C1 segment of cervical spinal cord (tissue), 14 donors: ENCODE measurements around the gene FZD8.
"Not testable (repeated sequence)": the region's sequence is repeated elsewhere in the genome, so short reads cannot be mapped to it uniquely, and the experiment has no call there.

ENCODE experiments used
- DNase-seq, 14 donors: peaks; one replicate each; lab custom pipeline; 2025; lab: John Stamatoyannopoulos, UW

FZD8 gene

GRCh38 chr10:35642035-35642792 lies at the start of gene FZD8:
Gene FZD8, minus strand, starts transcription at chr10:35642296. Its CDS starts 867 bp downstream, at chr10:35641429.
- DNase-seq, result peak; percentile 16 to 88 (median 76)

GRCh38 chr10:35691522-35692236 lies 49.6 kb upstream of the FZD8 start:
- no peak for DNase-seq

GRCh38 chr10:35690534-35690933 lies 48.4 kb upstream of the FZD8 start:
- DNase-seq, result no peak

- not testable (repeated sequence) for DNase-seq
These were observed 43.8 kb upstream of the FZD8 start for GRCh38 chr10:35685858-35686257.

GRCh38 chr10:35685402-35685801 lies 43.3 kb upstream of the FZD8 start:
- no peak for DNase-seq

GRCh38 chr10:35684586-35684985 lies 42.5 kb upstream of the FZD8 start:
- no peak for DNase-seq

GRCh38 chr10:35675846-35676245 lies 33.8 kb upstream of the FZD8 start:
- DNase-seq, result no peak

GRCh38 chr10:35674843-35675242 lies 32.7 kb upstream of the FZD8 start:
- DNase-seq, result no peak

GRCh38 chr10:35668865-35669650 lies 27.0 kb upstream of the FZD8 start:
- DNase-seq, result no peak

- no peak for DNase-seq
These were observed 25.9 kb upstream of the FZD8 start for GRCh38 chr10:35667971-35668370.

GRCh38 chr10:35667270-35667889 lies 25.3 kb upstream of the FZD8 start:
- DNase-seq, result no peak

- no peak for DNase-seq
These were observed 19.1 kb upstream of the FZD8 start for GRCh38 chr10:35661236-35661635.

- no peak for DNase-seq
These were observed 17.4 kb upstream of the FZD8 start for GRCh38 chr10:35659456-35659855.

- no peak for DNase-seq
These were observed 15.5 kb upstream of the FZD8 start for GRCh38 chr10:35657621-35658020.

GRCh38 chr10:35652824-35653223 lies 10.7 kb upstream of the FZD8 start:
- DNase-seq, result no peak

GRCh38 chr10:35650894-35651293 lies 8.8 kb upstream of the FZD8 start:
- DNase-seq, result no peak

GRCh38 chr10:35644050-35644950 lies 2.2 kb upstream of the FZD8 start:
- peak in 1 of 14 donors; percentile 8 for DNase-seq

- DNase-seq, result peak in 10 of 14 donors; percentile 18 to 65 (median 33)
These were observed 1.3 kb upstream of the FZD8 start for GRCh38 chr10:35643151-35644049.

GRCh38 chr10:35642793-35643114 lies 658 bp upstream of the FZD8 start:
- no peak for DNase-seq

- peak in 3 of 14 donors; percentile 24 to 56 (median 32) for DNase-seq
These were observed 441 bp downstream of the FZD8 start for GRCh38 chr10:35641676-35642034.
